HL-60 (cell line): Measurements from ENCODE around the gene ALPK1.

Experiments
- DNase-seq, 2 experiments: peaks; one replicate each; pipeline ENCODE4 v3.0.0-alpha.2; 2010 to 2020; ENCODE audit warnings: low read depth in 1 of 2, low spot score in 1 of 2
- H3K27ac ChIP-seq: fragments of 250-450 bp; sonication (Bioruptor Pico); replicated peaks from 2 replicates; pipeline ENCODE4 v1.5.1; 2020; ENCODE audit warnings: mild to moderate bottlenecking, moderate library complexity
- H3K27me3 ChIP-seq: fragments of 250-450 bp; sonication (Bioruptor Pico); 2 replicates; pipeline ENCODE4 v1.5.1; 2021; ENCODE audit warnings: mild to moderate bottlenecking, moderate library complexity; ENCODE audit not compliant: insufficient read depth, poor library complexity, severe bottlenecking
- H3K4me3 ChIP-seq: replicated peaks from 2 replicates; pipeline ENCODE4 v1.5.1; 2011; ENCODE audit warnings: mild to moderate bottlenecking, control low read depth, low read length; ENCODE audit not compliant: insufficient read depth
- GABPA ChIP-seq: IDR thresholded peaks from 2 replicates; pipeline ENCODE4 v1.6.1; 2012; ENCODE audit warnings: low read depth
- POLR2AphosphoS5 ChIP-seq: IDR thresholded peaks from 2 replicates; pipeline ENCODE4 v1.6.1; 2012; ENCODE audit warnings: low read depth
- REST ChIP-seq: IDR thresholded peaks from 2 replicates; pipeline ENCODE4 v1.6.1; 2012; ENCODE audit warnings: low read depth; ENCODE audit not compliant: insufficient replicate concordance
- SPI1 ChIP-seq: IDR thresholded peaks from 2 replicates; pipeline ENCODE4 v1.6.1; 2012; ENCODE audit warnings: low read depth, mild to moderate bottlenecking, borderline replicate concordance
- TF ChIP-seq, protein P1 (sequence below): IDR thresholded peaks from one replicate; pipeline ENCODE4 v1.5.1; 2011; ENCODE audit warnings: low read length, control low read depth, inconsistent platforms; ENCODE audit not compliant: insufficient read depth

The ALPK1 gene

DNA sequence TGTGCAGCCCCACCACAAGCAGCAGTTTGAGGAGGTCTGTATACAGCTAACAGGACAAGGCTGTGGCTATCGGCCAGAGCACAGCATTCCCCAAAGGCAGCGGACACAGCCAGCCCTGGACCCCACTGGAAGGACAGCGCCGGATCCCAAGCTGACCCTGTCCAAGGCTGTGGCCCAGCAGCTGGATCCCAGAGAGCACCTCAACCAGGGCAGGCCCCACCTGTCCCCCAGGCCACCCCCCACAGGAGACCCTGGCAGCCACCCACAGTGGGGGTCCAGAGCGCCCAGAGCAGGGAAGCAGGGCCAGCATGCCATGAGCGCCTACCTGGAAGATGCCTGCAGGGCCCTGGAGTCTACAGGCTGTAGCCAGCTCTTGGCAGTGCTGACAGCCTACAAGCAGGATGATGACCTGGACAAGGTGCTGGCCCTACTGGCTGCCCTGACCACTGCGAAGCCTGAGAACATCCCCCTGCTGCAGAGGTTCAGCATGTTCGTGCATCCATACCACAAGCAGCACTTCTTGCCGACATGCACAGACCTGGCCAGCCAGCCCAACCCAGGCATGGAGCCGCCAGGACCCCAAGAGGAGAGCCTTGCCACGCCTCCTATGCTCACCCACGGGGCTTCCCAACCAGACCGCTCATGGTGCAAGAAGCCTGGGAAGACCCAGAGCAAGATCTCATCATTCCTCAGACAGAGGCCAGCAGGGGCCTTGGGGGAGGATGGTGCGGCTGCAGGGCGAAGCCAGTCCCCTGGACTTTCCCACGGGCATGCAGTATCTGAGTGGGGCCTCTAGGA is 62.0 kb downstream of the ALPK1 start:
- TF ChIP-seq, protein P1, sequence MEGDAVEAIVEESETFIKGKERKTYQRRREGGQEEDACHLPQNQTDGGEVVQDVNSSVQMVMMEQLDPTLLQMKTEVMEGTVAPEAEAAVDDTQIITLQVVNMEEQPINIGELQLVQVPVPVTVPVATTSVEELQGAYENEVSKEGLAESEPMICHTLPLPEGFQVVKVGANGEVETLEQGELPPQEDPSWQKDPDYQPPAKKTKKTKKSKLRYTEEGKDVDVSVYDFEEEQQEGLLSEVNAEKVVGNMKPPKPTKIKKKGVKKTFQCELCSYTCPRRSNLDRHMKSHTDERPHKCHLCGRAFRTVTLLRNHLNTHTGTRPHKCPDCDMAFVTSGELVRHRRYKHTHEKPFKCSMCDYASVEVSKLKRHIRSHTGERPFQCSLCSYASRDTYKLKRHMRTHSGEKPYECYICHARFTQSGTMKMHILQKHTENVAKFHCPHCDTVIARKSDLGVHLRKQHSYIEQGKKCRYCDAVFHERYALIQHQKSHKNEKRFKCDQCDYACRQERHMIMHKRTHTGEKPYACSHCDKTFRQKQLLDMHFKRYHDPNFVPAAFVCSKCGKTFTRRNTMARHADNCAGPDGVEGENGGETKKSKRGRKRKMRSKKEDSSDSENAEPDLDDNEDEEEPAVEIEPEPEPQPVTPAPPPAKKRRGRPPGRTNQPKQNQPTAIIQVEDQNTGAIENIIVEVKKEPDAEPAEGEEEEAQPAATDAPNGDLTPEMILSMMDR = no peak
- no peak for TF ChIP-seq REST
- TF ChIP-seq SPI1 = no peak
- TF ChIP-seq GABPA = no peak
- H3K4me3 ChIP-seq = no peak overlapping the region
- DNase-seq = no peak
- no peak overlapping the region for H3K27ac ChIP-seq
- H3K27me3 ChIP-seq = no peaks in the 10 kb centered on the region

GRCh38 chr4:112361181-112361791 is 64.1 kb downstream of the ALPK1 start:
- Histone ChIP-seq H3K27ac (no peak overlapping the region), H3K4me3 (no peak overlapping the region), H3K27me3 (no peaks in the 10 kb centered on the region)
- TF ChIP-seq, protein P1 = no peak
- no peak for TF ChIP-seq REST
- TF ChIP-seq GABPA = no peak
- no peak for TF ChIP-seq SPI1
- TF ChIP-seq POLR2AphosphoS5 = no peak
- DNase-seq = no peak

DNA sequence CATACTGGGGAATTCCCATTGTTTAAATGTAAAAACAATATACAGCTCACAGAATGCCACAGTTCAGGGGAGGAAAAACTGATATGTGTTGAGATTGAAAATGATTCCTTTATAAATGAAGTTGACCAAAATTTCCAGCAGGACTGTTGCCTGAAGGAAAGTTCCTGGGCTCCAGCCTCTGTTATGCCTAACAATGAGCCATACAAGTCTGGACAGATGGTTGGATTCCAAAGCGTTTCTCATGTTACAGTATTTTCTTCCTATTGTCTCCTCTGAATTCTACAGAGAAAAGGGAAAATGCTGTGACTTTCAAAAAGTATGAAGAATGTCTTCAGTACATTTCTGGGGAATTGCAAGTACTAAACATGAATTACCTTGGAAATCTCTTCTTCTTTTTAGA is 73.3 kb downstream of the ALPK1 start:
- Histone ChIP-seq H3K4me3 (no peak overlapping the region), H3K27ac (no peak overlapping the region), H3K27me3 (no peaks in the 10 kb centered on the region)
- TF ChIP-seq, protein P1 = no peak
- TF ChIP-seq POLR2AphosphoS5 (no peak), SPI1 (no peak), GABPA (no peak), REST (no peak)
- no peak for DNase-seq
